ENCODE data around the gene NEB. TPM values are rescaled to one million over a fixed set of nuclear protein-coding genes. Genes with fewer than 3 reads are reported as not detected.

Gene NEB
- total and polyA plus RNA-seq, 2 of the 4 experiments (the other 2 are of a cell fraction): under 0.01 TPM; not detected in 1

GRCh38 chr2:151552287-151552686, 182.0 kb downstream of the NEB start:
- no TSS peak for BruUV-seq (replicated peaks)
- H3K36me3 ChIP-seq (ENCODE audit: control insufficient read depth, insufficient read depth, low read length): no peaks in the 10 kb centered on the region
- WGBS, 2 experiments (ENCODE audit: extremely low coverage in 2 of 2, insufficient read length in 1 of 2): 0% methylated on average over 1 of the region's 5 CpGs; no CpG with 5 or more reads in 1 of the 2 experiments
- H3K27me3 ChIP-seq (ENCODE audit: control insufficient read depth, insufficient read depth, low read length): no peaks in the 10 kb centered on the region
- no peak overlapping the region for H3K4me2 ChIP-seq (ENCODE audit: low read depth, low read length)
- no peak overlapping the region for H2AK5ac ChIP-seq (ENCODE audit: low read depth, low read length)
- H2AK9ac ChIP-seq (replicated peaks; ENCODE audit: low read depth, low read length, poor library complexity): no peak overlapping the region
- no peak overlapping the region for H2AFZ ChIP-seq (replicated peaks; ENCODE audit: low read length, poor library complexity)
- no peak overlapping the region for H4K5ac ChIP-seq (ENCODE audit: low read depth, low read length)
- H3K18ac ChIP-seq (ENCODE audit: low read depth, low read length): no peak overlapping the region
- no peak overlapping the region for H3K4ac ChIP-seq (ENCODE audit: low read depth, low read length)
- no peak overlapping the region for H4K8ac ChIP-seq (ENCODE audit: low read depth in 2 of 2, low read length in 2 of 2)
- H2BK120ac ChIP-seq (ENCODE audit: low read depth, low read length): no peak overlapping the region
- no peak for DNase-seq
- dilution Hi-C loops (cut with HindIII; ENCODE audit: low sequenced_read_pairs, unreplicated experiment): no loop called here
- intact Hi-C loops (cut with micrococcal nuclease): no loop called here
- no peaks in the 10 kb centered on the region for H3K4me1 ChIP-seq (ENCODE audit: control insufficient read depth, insufficient read depth, low read length)
- H2BK20ac ChIP-seq (ENCODE audit: low read depth, low read length): no peak overlapping the region
- ChIA-PET CTCF (no interaction called here), POLR2A (ENCODE audit: unreplicated experiment) (no interaction called here)
- no peak for TF ChIP-seq RAD21 (IDR thresholded peaks at IDR 0.05; ENCODE audit: low read length)
- no peak for TF ChIP-seq RCOR1 (IDR thresholded peaks at IDR 0.05; ENCODE audit: insufficient replicate concordance, low read length)
- TF ChIP-seq, protein P1, sequence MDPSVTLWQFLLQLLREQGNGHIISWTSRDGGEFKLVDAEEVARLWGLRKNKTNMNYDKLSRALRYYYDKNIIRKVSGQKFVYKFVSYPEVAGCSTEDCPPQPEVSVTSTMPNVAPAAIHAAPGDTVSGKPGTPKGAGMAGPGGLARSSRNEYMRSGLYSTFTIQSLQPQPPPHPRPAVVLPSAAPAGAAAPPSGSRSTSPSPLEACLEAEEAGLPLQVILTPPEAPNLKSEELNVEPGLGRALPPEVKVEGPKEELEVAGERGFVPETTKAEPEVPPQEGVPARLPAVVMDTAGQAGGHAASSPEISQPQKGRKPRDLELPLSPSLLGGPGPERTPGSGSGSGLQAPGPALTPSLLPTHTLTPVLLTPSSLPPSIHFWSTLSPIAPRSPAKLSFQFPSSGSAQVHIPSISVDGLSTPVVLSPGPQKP (IDR thresholded peaks at IDR 0.05; ENCODE audit: borderline replicate concordance, low read depth, low read length): no peak
- no peak for TF ChIP-seq MXI1 (IDR thresholded peaks at IDR 0.05; ENCODE audit: borderline replicate concordance, low read depth, low read length)
- TF ChIP-seq USF2 (IDR thresholded peaks at IDR 0.05; ENCODE audit: low read depth, low read length): no peak
- TF ChIP-seq NFE2L2 (IDR thresholded peaks at IDR 0.05; ENCODE audit: low read depth, low read length): no peak
- no peak for TF ChIP-seq RFX5 (IDR thresholded peaks at IDR 0.05; ENCODE audit: low read depth, low read length)
- TF ChIP-seq, protein P2, sequence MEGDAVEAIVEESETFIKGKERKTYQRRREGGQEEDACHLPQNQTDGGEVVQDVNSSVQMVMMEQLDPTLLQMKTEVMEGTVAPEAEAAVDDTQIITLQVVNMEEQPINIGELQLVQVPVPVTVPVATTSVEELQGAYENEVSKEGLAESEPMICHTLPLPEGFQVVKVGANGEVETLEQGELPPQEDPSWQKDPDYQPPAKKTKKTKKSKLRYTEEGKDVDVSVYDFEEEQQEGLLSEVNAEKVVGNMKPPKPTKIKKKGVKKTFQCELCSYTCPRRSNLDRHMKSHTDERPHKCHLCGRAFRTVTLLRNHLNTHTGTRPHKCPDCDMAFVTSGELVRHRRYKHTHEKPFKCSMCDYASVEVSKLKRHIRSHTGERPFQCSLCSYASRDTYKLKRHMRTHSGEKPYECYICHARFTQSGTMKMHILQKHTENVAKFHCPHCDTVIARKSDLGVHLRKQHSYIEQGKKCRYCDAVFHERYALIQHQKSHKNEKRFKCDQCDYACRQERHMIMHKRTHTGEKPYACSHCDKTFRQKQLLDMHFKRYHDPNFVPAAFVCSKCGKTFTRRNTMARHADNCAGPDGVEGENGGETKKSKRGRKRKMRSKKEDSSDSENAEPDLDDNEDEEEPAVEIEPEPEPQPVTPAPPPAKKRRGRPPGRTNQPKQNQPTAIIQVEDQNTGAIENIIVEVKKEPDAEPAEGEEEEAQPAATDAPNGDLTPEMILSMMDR (conservative IDR thresholded peaks at IDR 0.05; ENCODE audit: low read depth, low read length): no peak
- TF ChIP-seq POLR2A (IDR thresholded peaks at IDR 0.05; ENCODE audit: low read depth, low read length): no peak
- no peak for TF ChIP-seq CEBPB (IDR thresholded peaks at IDR 0.05; ENCODE audit: low read depth, low read length)
- H4K91ac ChIP-seq (ENCODE audit: insufficient read depth, low read depth, low read length): no peak overlapping the region
- H3K27ac ChIP-seq (ENCODE audit: insufficient read depth, low read length): no peak overlapping the region
- H3K9me3 ChIP-seq (ENCODE audit: control insufficient read depth, insufficient read depth, low read length): no peaks in the 10 kb centered on the region
- no peaks in the 10 kb centered on the region; the same call in 1 of the 2 replicates for H3K9me1 ChIP-seq (ENCODE audit: insufficient read depth, low read length)
- no peak for ATAC-seq (ENCODE audit: low read depth)
- H3K9ac ChIP-seq (ENCODE audit: low read depth, low read length): no peak overlapping the region
- no peaks in the 10 kb centered on the region for H4K20me1 ChIP-seq (ENCODE audit: insufficient read depth, low read length)
- no peak overlapping the region for H3K4me3 ChIP-seq (ENCODE audit: insufficient read depth, low read depth, low read length)
- no peak overlapping the region for H3K56ac ChIP-seq (ENCODE audit: extremely low read depth, insufficient read depth, low read length)
- no peaks in the 10 kb centered on the region for H3K79me1 ChIP-seq (ENCODE audit: low read depth in 1 of 2, low read length in 2 of 2)
- in situ Hi-C loops (cut with MboI; ENCODE audit: low sequenced_read_pairs): no loop called here
- H2BK15ac ChIP-seq (ENCODE audit: low read depth, low read length): no peak overlapping the region
- no peak overlapping the region for H3K23ac ChIP-seq (ENCODE audit: low read depth, low read length)
- H2BK5ac ChIP-seq (ENCODE audit: low read depth, low read length, poor library complexity, severe bottlenecking): no peak overlapping the region
- H3K14ac ChIP-seq (replicated peaks; ENCODE audit: low read depth, low read length): no peak overlapping the region

Measured in IMR-90 (cell line).